GM12878 (cell line): ENCODE data around the gene FGF1. TPM values are rescaled to one million over a fixed set of nuclear protein-coding genes. Genes with fewer than 3 reads are reported as not detected.

Experiments used
- ATAC-seq: fragments of 200-7000 bp; cut with Tn5 transposase; 3 replicates; pipeline ENCODE4 v1.9.1; 2020; ENCODE audit warnings: mild to moderate bottlenecking, moderate library complexity
- BruUV-seq: library from RNA; stranded (reverse); fragments of 400-500 nt; replicated peaks from 2 replicates; lab custom pipeline; 2021; lab: Mats Ljungman, UMichigan
- CTCF ChIA-PET: fragments of 300-600 bp; sonication (Branson Sonifier 250); formaldehyde crosslinking; extraction: SDS; loops from one replicate; lab custom pipeline; 2021; ENCODE audit warnings: inconsistent platforms; lab: Yijun Ruan, JAX
- POLR2A ChIA-PET: fragments of 350-600 bp; formaldehyde crosslinking; extraction: SDS; loops from one replicate; lab custom pipeline; 2021; ENCODE audit warnings: inconsistent platforms; lab: Charles Lee
- RAD21 ChIA-PET: fragments of 300-600 bp; sonication (Branson Sonifier 250); formaldehyde crosslinking; loops from one replicate; lab custom pipeline; 2023; ENCODE audit warnings: antibody characterized with exemption; ENCODE audit not compliant: unreplicated experiment; lab: Charles Lee
- SMC1A ChIA-PET: fragments of 300-600 bp; sonication (Branson Sonifier 250); formaldehyde crosslinking; loops from one replicate; lab custom pipeline; 2023; ENCODE audit not compliant: unreplicated experiment, uncharacterized antibody; lab: Charles Lee
- DNase-seq: peaks from one replicate; pipeline ENCODE4 v3.0.0-alpha.2; 2011; ENCODE audit warnings: low read depth, low spot score
- FAIRE-seq: peaks from 3 replicates; lab custom pipeline; 2011; peaks lifted over from hg19 to GRCh38; lab: Jason Lieb, UNC
- H2AFZ ChIP-seq: 2 replicates; pipeline ENCODE4 v1.6.0; 2011; ENCODE audit warnings: low read depth, low read length, control low read depth; ENCODE audit not compliant: control insufficient read depth
- H3K27ac ChIP-seq: 2 replicates; pipeline ENCODE4 v1.5.1; 2011; ENCODE audit warnings: control low read depth; ENCODE audit not compliant: control insufficient read depth, insufficient read depth
- H3K27me3 ChIP-seq, 2 experiments: replicated peaks in 1 of 2; 2 replicates each; pipeline versions ENCODE4 v1.6.0 to v1.6.1; 2011; ENCODE audit warnings: low read length in 1 of 2; ENCODE audit not compliant: control insufficient read depth in 2 of 2, insufficient read depth in 2 of 2
- H3K36me3 ChIP-seq, 2 experiments: 2 replicates each; pipeline ENCODE4 v1.5.1; 2011; ENCODE audit warnings: low read length in 1 of 2; ENCODE audit not compliant: control insufficient read depth in 2 of 2, insufficient read depth in 2 of 2
- H3K4me1 ChIP-seq: 2 replicates; pipeline ENCODE4 v1.6.1; 2011; ENCODE audit warnings: mild to moderate bottlenecking, low read length, moderate library complexity, mixed read lengths; ENCODE audit not compliant: control insufficient read depth, insufficient read depth
- H3K4me2 ChIP-seq: 2 replicates; pipeline ENCODE4 v1.6.0; 2011; ENCODE audit warnings: control low read depth; ENCODE audit not compliant: control insufficient read depth, insufficient read depth
- H3K4me3 ChIP-seq: fragments of 200-600 bp; sonication (generic); 2 replicates; pipeline ENCODE4 v1.5.1; 2016
- H3K79me2 ChIP-seq: 2 replicates; pipeline ENCODE4 v1.6.0; 2011; ENCODE audit warnings: low read length; ENCODE audit not compliant: control insufficient read depth, insufficient read depth
- H3K9ac ChIP-seq: 2 replicates; pipeline ENCODE4 v1.8.0; 2011; ENCODE audit warnings: low read length, control low read depth, mixed read lengths; ENCODE audit not compliant: control insufficient read depth, insufficient read depth
- H3K9me3 ChIP-seq: replicated peaks from 3 replicates; pipeline ENCODE4 v1.5.1; 2011; ENCODE audit warnings: mild to moderate bottlenecking, low read length; ENCODE audit not compliant: control insufficient read depth, insufficient read depth
- H4K20me1 ChIP-seq: 2 replicates; pipeline ENCODE4 v1.6.0; 2011; ENCODE audit not compliant: control insufficient read depth, insufficient read depth
- EGR1 ChIP-seq, 2 experiments: IDR thresholded peaks; 1 replicate in 1 of 2; 2 replicates in 1 of 2; pipeline ENCODE4 v1.6.1; 2011 to 2012; ENCODE audit warnings: low read depth in 2 of 2, low read length in 2 of 2, borderline replicate concordance in 1 of 2, mild to moderate bottlenecking in 1 of 2, moderate library complexity in 1 of 2
- FOXK2 ChIP-seq: fragments of 450-650 bp; IDR thresholded peaks from 2 replicates; pipeline ENCODE4 v1.6.1; 2017; ENCODE audit warnings: mild to moderate bottlenecking, moderate library complexity
- IKZF2 ChIP-seq, 2 experiments: fragments of 450-650 bp; IDR thresholded peaks; 2 replicates each; pipeline ENCODE4 v1.6.1; 2017; ENCODE audit warnings: mild to moderate bottlenecking in 2 of 2, moderate library complexity in 2 of 2
- NR2F1 ChIP-seq: fragments of 450-650 bp; conservative IDR thresholded peaks from 2 replicates; pipeline ENCODE4 v1.6.1; 2017; ENCODE audit warnings: mild to moderate bottlenecking
- POLR2AphosphoS2 ChIP-seq: IDR thresholded peaks from 2 replicates; pipeline ENCODE4 v1.6.1; 2011; ENCODE audit warnings: low read depth, mild to moderate bottlenecking, low read length, improper control_type of control experiment, moderate library complexity
- SP1 ChIP-seq: IDR thresholded peaks from one replicate; pipeline ENCODE4 v1.6.1; 2011; ENCODE audit warnings: low read depth, low read length
- SREBF1 ChIP-seq: IDR thresholded peaks from 2 replicates; pipeline ENCODE4 v1.6.1; 2012; ENCODE audit warnings: mild to moderate bottlenecking, low read length
- SRF ChIP-seq, 2 experiments: IDR thresholded peaks; 2 replicates each; pipeline ENCODE4 v1.6.1; 2011; ENCODE audit warnings: low read depth in 2 of 2, low read length in 2 of 2, mild to moderate bottlenecking in 1 of 2, moderate library complexity in 1 of 2
- ZNF217 ChIP-seq: fragments of 450-650 bp; IDR thresholded peaks from 2 replicates; pipeline ENCODE4 v1.6.1; 2017; ENCODE audit warnings: antibody characterized with exemption, mild to moderate bottlenecking
- WGBS: methylation state at CpG from one replicate; pipeline ENCODE4 v1.1.6; 2016; ENCODE audit warnings: low lambda C conversion rate; ENCODE audit not compliant: insufficient replicate concordance, insufficient coverage; ENCODE audit errors: missing lambda C conversion rate; 5-methylcytosine and 5-hydroxymethylcytosine counted together
- in situ Hi-C: fragments of 300-500 bp; cut with MboI; formaldehyde crosslinking; loops from 9 replicates; pipeline ENCODE4 v1.14.3; 2018; ENCODE audit warnings: mixed read lengths
- intact Hi-C: fragments of 100-400 bp; cut with micrococcal nuclease; formaldehyde crosslinking; loops from one replicate; pipeline ENCODE4 v1.14.2; 2022; ENCODE audit not compliant: unreplicated experiment
- polyA plus RNA-seq, 11 experiments: library from polyadenylated mRNA; depleted of rRNA in 4 of 11; unstranded in 6 of 11; stranded (reverse) in 5 of 11; fragments of >200 nt; fragmentation: Nextera tagmentation in 4 of 11; fragmentation: Illumina TruSeq in 1 of 11; extraction: Ambion mirVana in 4 of 11; extraction: Trizol in 1 of 11; gene quantifications; 1 replicate in 1 of 11; 2 replicates in 10 of 11; pipeline versions ENCODE4 v1.2.1 to v1.2.3, GENCODE V29; 2011 to 2016; ENCODE audit warnings: inconsistent platforms in 2 of 11, missing spikeins in 2 of 11, low read depth in 1 of 11
- total RNA-seq, 4 experiments: library from RNA; depleted of rRNA in 3 of 4; stranded (reverse); fragments of >200 nt in 3 of 4; fragmentation: Illumina TruSeq in 1 of 4; extraction: Trizol in 1 of 4; gene quantifications; 2 replicates each; pipeline versions ENCODE4 v1.2.1 to v1.2.3, GENCODE V29; 2013 to 2021
- TF ChIP-seq, protein P1 (sequence below): IDR thresholded peaks from 2 replicates; pipeline ENCODE4 v1.6.1; 2012; ENCODE audit warnings: mild to moderate bottlenecking, low read depth, low read length

The FGF1 gene
- total and polyA plus RNA-seq, 10 of the 15 experiments (the other 5 are each of a cell fraction or from before 2014, with no cell fraction given) = not detected

DNA sequence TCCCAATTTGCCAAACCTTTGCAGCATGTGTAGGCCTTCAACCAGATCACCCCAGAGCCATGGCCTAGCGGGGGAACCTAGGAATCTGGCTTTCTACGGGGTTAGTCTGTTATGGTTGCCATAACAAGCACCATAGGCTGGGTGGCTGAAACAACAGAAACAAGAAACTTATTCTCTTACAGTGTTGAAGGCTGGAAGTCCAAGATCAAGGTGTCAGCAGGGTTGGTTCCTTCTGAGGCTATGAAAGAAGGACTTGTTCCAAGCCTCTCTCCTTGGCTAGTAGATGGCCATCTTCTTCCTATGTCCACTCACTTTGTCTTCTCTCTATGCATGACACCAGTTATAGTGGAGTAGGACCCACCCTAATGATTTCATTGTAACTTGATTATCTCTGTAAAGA is 6.1 kb downstream of the FGF1 start (continued):
- no peak for TF ChIP-seq POLR2AphosphoS2

DNA sequence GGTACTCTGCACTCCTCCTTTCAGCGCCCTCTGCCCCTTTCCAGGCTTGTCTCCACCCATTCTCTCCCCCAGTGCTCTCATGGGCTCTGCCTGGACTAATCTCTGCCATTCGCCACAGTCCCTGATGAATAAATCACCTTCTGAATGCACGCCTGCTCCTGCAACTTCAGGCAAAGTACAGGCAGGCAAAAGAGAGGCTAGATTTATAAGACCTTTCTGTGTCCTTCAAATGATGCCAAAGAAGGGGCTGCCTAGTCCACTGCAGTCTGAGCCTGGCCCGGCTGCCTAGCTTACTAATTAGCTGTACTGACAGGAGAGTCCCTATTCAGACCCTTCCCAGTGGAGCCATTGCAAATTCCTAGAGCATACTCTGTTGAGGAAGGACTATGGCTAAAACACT is 7.4 kb downstream of the FGF1 start:
- H3K27me3 ChIP-seq = peaks cover 0 to 3% of the 10 kb centered on the region in 2 experiments; a peak in 2 of 4 replicates
- H3K36me3 ChIP-seq = no peaks in the 10 kb centered on the region
- SMC1A ChIA-PET = no interaction called here
- intact Hi-C loops = no loop called here
- H3K9me3 ChIP-seq = no peaks in the 10 kb centered on the region
- no peaks in the 10 kb centered on the region for H3K79me2 ChIP-seq
- RAD21 ChIA-PET = no interaction called here
- H2AFZ ChIP-seq = no peak overlapping the region
- no peak for DNase-seq
- H4K20me1 ChIP-seq = no peaks in the 10 kb centered on the region
- in situ Hi-C loops = no loop called here
- H3K4me2 ChIP-seq = no peak overlapping the region
- WGBS = 39% methylated on average over 4 of the region's 4 CpGs
- BruUV-seq = no TSS peak
- H3K27ac ChIP-seq = no peak overlapping the region
- no peaks in the 10 kb centered on the region for H3K4me1 ChIP-seq
- ATAC-seq = no peak
- POLR2A ChIA-PET = no interaction called here
- TF ChIP-seq SREBF1 = no peak
- TF ChIP-seq, protein P1, sequence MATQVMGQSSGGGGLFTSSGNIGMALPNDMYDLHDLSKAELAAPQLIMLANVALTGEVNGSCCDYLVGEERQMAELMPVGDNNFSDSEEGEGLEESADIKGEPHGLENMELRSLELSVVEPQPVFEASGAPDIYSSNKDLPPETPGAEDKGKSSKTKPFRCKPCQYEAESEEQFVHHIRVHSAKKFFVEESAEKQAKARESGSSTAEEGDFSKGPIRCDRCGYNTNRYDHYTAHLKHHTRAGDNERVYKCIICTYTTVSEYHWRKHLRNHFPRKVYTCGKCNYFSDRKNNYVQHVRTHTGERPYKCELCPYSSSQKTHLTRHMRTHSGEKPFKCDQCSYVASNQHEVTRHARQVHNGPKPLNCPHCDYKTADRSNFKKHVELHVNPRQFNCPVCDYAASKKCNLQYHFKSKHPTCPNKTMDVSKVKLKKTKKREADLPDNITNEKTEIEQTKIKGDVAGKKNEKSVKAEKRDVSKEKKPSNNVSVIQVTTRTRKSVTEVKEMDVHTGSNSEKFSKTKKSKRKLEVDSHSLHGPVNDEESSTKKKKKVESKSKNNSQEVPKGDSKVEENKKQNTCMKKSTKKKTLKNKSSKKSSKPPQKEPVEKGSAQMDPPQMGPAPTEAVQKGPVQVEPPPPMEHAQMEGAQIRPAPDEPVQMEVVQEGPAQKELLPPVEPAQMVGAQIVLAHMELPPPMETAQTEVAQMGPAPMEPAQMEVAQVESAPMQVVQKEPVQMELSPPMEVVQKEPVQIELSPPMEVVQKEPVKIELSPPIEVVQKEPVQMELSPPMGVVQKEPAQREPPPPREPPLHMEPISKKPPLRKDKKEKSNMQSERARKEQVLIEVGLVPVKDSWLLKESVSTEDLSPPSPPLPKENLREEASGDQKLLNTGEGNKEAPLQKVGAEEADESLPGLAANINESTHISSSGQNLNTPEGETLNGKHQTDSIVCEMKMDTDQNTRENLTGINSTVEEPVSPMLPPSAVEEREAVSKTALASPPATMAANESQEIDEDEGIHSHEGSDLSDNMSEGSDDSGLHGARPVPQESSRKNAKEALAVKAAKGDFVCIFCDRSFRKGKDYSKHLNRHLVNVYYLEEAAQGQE = no peak
- no peak for TF ChIP-seq FOXK2
- TF ChIP-seq IKZF2 (IDR thresholded peaks at IDR 0.05) = no peak
- TF ChIP-seq ZNF217 = no peak
- TF ChIP-seq SRF (IDR thresholded peaks at IDR 0.05; ENCODE audit: low read depth in 2 of 2, low read length in 2 of 2) = no peak
- no peak for TF ChIP-seq NR2F1
- no peak for TF ChIP-seq SP1
- TF ChIP-seq EGR1 (IDR thresholded peaks at IDR 0.05; ENCODE audit: borderline replicate concordance in 1 of 2, low read depth in 2 of 2, low read length in 2 of 2) = no peak
- CTCF ChIA-PET = no interaction called here
- H3K9ac ChIP-seq = no peak overlapping the region
- no peak overlapping the region for H3K4me3 ChIP-seq
- no peak for FAIRE-seq
